K562 (cell line): Measurements from ENCODE around the gene KCNJ10.

ENCODE experiments used
- CTCF ChIP-seq, 3 experiments: IDR thresholded peaks in 2 of 3; conservative IDR thresholded peaks in 1 of 3; 2 replicates each; pipeline ENCODE4 v1.5.1; 2011 to 2012; ENCODE audit warnings: low read length in 3 of 3, mild to moderate bottlenecking in 3 of 3, control low read depth in 2 of 3, improper control_type of control experiment in 1 of 3, inconsistent platforms in 1 of 3, low read depth in 1 of 3, mixed read lengths in 1 of 3, moderate library complexity in 1 of 3; ENCODE audit not compliant: insufficient read depth in 2 of 3
- EZH2 ChIP-seq: IDR thresholded peaks from 2 replicates; pipeline ENCODE4 v1.6.1; 2012; ENCODE audit warnings: low read depth, mild to moderate bottlenecking, inconsistent platforms, low read length, borderline replicate concordance
- FOSL1 ChIP-seq: fragments of 200-800 bp; sonication (Bioruptor generic); conservative IDR thresholded peaks from 2 replicates; pipeline ENCODE4 v1.6.1; 2016; ENCODE audit warnings: missing genetic modification characterization, missing compliant biosample characterization
- JUN ChIP-seq, 2 experiments: sonication (generic) in 1 of 2; formaldehyde crosslinking in 1 of 2; IDR thresholded peaks; 2 replicates each; pipeline versions ENCODE4 v1.6.1 to v1.8.0; 2012 to 2022; ENCODE audit warnings: borderline replicate concordance in 2 of 2, mild to moderate bottlenecking in 2 of 2, improper control_type of control experiment in 1 of 2, low read depth in 1 of 2, low read length in 1 of 2, missing genetic modification reagents in 1 of 2
- NRF1 ChIP-seq, 2 experiments: fragments of 450-650 bp; IDR thresholded peaks in 1 of 2; conservative IDR thresholded peaks in 1 of 2; 2 replicates each; pipeline ENCODE4 v1.6.1; 2014; ENCODE audit warnings: mild to moderate bottlenecking in 2 of 2
- PHF21A ChIP-seq: fragments of 450-650 bp; IDR thresholded peaks from 2 replicates; pipeline ENCODE4 v1.6.1; 2017; ENCODE audit warnings: low read depth, borderline replicate concordance
- REST ChIP-seq, 2 experiments: fragments of 450-650 bp; formaldehyde crosslinking in 1 of 2; IDR thresholded peaks; 2 replicates each; pipeline versions ENCODE4 v1.4.0 to v1.6.1; 2014 to 2020; ENCODE audit warnings: mild to moderate bottlenecking in 2 of 2, borderline replicate concordance in 1 of 2, low read depth in 1 of 2
- RNF2 ChIP-seq: sonication (generic); IDR thresholded peaks from 2 replicates; pipeline ENCODE4 v1.6.1; 2016
- TAF9B ChIP-seq: fragments of 450-650 bp; IDR thresholded peaks from 2 replicates; pipeline ENCODE4 v1.6.1; 2018; ENCODE audit warnings: mild to moderate bottlenecking; ENCODE audit not compliant: partially characterized antibody
- USF1 ChIP-seq: sonication (generic); formaldehyde crosslinking; IDR thresholded peaks from 2 replicates; pipeline ENCODE4 v1.9.0; 2022; ENCODE audit warnings: mild to moderate bottlenecking, missing genetic modification reagents
- ZNF778 ChIP-seq: fragments of 450-650 bp; formaldehyde crosslinking; IDR thresholded peaks from 2 replicates; pipeline ENCODE4 v1.4.0; 2020; ENCODE audit warnings: mild to moderate bottlenecking, moderate library complexity

GRCh38 chr1:159955456-159955855, 114.5 kb downstream of the KCNJ10 start:
- TF ChIP-seq RNF2, result no peak
- TF ChIP-seq CTCF (IDR thresholded peaks at IDR 0.05 in 2 of 3, conservative IDR thresholded peaks at IDR 0.05 in 1 of 3; ENCODE audit: insufficient read depth in 2 of 3, low read depth in 1 of 3, low read length in 3 of 3), result no peak
- TF ChIP-seq USF1, result no peak
- TF ChIP-seq EZH2, result no peak
- TF ChIP-seq TAF9B, result no peak
- no peak for TF ChIP-seq NRF1 (conservative IDR thresholded peaks at IDR 0.05 in 1 of 2, IDR thresholded peaks at IDR 0.05 in 1 of 2)
- no peak for TF ChIP-seq FOSL1 (tag)
- TF ChIP-seq ZNF778 (CRISPR knock-in tag), result no peak
- no peak for TF ChIP-seq REST (IDR thresholded peaks at IDR 0.05; ENCODE audit: borderline replicate concordance)
- no peak for TF ChIP-seq REST (CRISPR knock-in tag; IDR thresholded peaks at IDR 0.05; ENCODE audit: low read depth)
- no peak for TF ChIP-seq JUN (IDR thresholded peaks at IDR 0.05; ENCODE audit: borderline replicate concordance, low read depth, low read length)
- no peak for TF ChIP-seq JUN (CRISPR knock-in tag; IDR thresholded peaks at IDR 0.05; ENCODE audit: borderline replicate concordance)
- TF ChIP-seq PHF21A, result no peak
